GM12878 (cell line): ENCODE measurements around the gene ASNSD1. TPM values are rescaled to one million over a fixed set of nuclear protein-coding genes. Genes with fewer than 3 reads are reported as not detected.

Experiments used
- ATAC-seq: fragments of 200-7000 bp; cut with Tn5 transposase; 3 replicates; pipeline ENCODE4 v1.9.1; 2020; ENCODE audit warnings: mild to moderate bottlenecking, moderate library complexity
- BruUV-seq: library from RNA; stranded (reverse); fragments of 400-500 nt; replicated peaks from 2 replicates; lab custom pipeline; 2021; lab: Mats Ljungman, UMichigan
- CTCF ChIA-PET: fragments of 300-600 bp; sonication (Branson Sonifier 250); formaldehyde crosslinking; extraction: SDS; loops from one replicate; lab custom pipeline; 2021; ENCODE audit warnings: inconsistent platforms; lab: Yijun Ruan, JAX
- POLR2A ChIA-PET: fragments of 350-600 bp; formaldehyde crosslinking; extraction: SDS; loops from one replicate; lab custom pipeline; 2021; ENCODE audit warnings: inconsistent platforms; lab: Charles Lee
- RAD21 ChIA-PET: fragments of 300-600 bp; sonication (Branson Sonifier 250); formaldehyde crosslinking; loops from one replicate; lab custom pipeline; 2023; ENCODE audit warnings: antibody characterized with exemption; ENCODE audit not compliant: unreplicated experiment; lab: Charles Lee
- SMC1A ChIA-PET: fragments of 300-600 bp; sonication (Branson Sonifier 250); formaldehyde crosslinking; loops from one replicate; lab custom pipeline; 2023; ENCODE audit not compliant: unreplicated experiment, uncharacterized antibody; lab: Charles Lee
- DNase-seq: peaks from one replicate; pipeline ENCODE4 v3.0.0-alpha.2; 2011; ENCODE audit warnings: low read depth, low spot score
- FAIRE-seq: peaks from 3 replicates; lab custom pipeline; 2011; peaks lifted over from hg19 to GRCh38; lab: Jason Lieb, UNC
- H2AFZ ChIP-seq: 2 replicates; pipeline ENCODE4 v1.6.0; 2011; ENCODE audit warnings: low read depth, low read length, control low read depth; ENCODE audit not compliant: control insufficient read depth
- H3K27ac ChIP-seq: 2 replicates; pipeline ENCODE4 v1.5.1; 2011; ENCODE audit warnings: control low read depth; ENCODE audit not compliant: control insufficient read depth, insufficient read depth
- H3K27me3 ChIP-seq, 2 experiments: replicated peaks in 1 of 2; 2 replicates each; pipeline versions ENCODE4 v1.6.0 to v1.6.1; 2011; ENCODE audit warnings: low read length in 1 of 2; ENCODE audit not compliant: control insufficient read depth in 2 of 2, insufficient read depth in 2 of 2
- H3K36me3 ChIP-seq, 2 experiments: 2 replicates each; pipeline ENCODE4 v1.5.1; 2011; ENCODE audit warnings: low read length in 1 of 2; ENCODE audit not compliant: control insufficient read depth in 2 of 2, insufficient read depth in 2 of 2
- H3K4me1 ChIP-seq: 2 replicates; pipeline ENCODE4 v1.6.1; 2011; ENCODE audit warnings: mild to moderate bottlenecking, low read length, moderate library complexity, mixed read lengths; ENCODE audit not compliant: control insufficient read depth, insufficient read depth
- H3K4me2 ChIP-seq: 2 replicates; pipeline ENCODE4 v1.6.0; 2011; ENCODE audit warnings: control low read depth; ENCODE audit not compliant: control insufficient read depth, insufficient read depth
- H3K4me3 ChIP-seq: fragments of 200-600 bp; sonication (generic); 2 replicates; pipeline ENCODE4 v1.5.1; 2016
- H3K79me2 ChIP-seq: 2 replicates; pipeline ENCODE4 v1.6.0; 2011; ENCODE audit warnings: low read length; ENCODE audit not compliant: control insufficient read depth, insufficient read depth
- H3K9ac ChIP-seq: 2 replicates; pipeline ENCODE4 v1.8.0; 2011; ENCODE audit warnings: low read length, control low read depth, mixed read lengths; ENCODE audit not compliant: control insufficient read depth, insufficient read depth
- H3K9me3 ChIP-seq: replicated peaks from 3 replicates; pipeline ENCODE4 v1.5.1; 2011; ENCODE audit warnings: mild to moderate bottlenecking, low read length; ENCODE audit not compliant: control insufficient read depth, insufficient read depth
- H4K20me1 ChIP-seq: 2 replicates; pipeline ENCODE4 v1.6.0; 2011; ENCODE audit not compliant: control insufficient read depth, insufficient read depth
- FOS ChIP-seq: IDR thresholded peaks from 3 replicates; pipeline ENCODE4 v1.6.1; 2011; ENCODE audit warnings: borderline replicate concordance; ENCODE audit not compliant: insufficient read length; ENCODE audit errors: extremely low read depth
- HDAC6 ChIP-seq: fragments of 200-600 bp; sonication (generic); IDR thresholded peaks from one replicate; pipeline ENCODE4 v1.8.0; 2017; ENCODE audit warnings: antibody characterized with exemption; ENCODE audit not compliant: unreplicated experiment
- IKZF1 ChIP-seq: fragments of 450-650 bp; conservative IDR thresholded peaks from 2 replicates; pipeline ENCODE4 v1.6.1; 2017; ENCODE audit warnings: antibody characterized with exemption, mild to moderate bottlenecking
- IRF4 ChIP-seq: IDR thresholded peaks from 2 replicates; pipeline ENCODE4 v1.6.1; 2011; ENCODE audit warnings: low read depth, low read length
- MEF2A ChIP-seq: IDR thresholded peaks from 2 replicates; pipeline ENCODE4 v1.6.1; 2011; ENCODE audit warnings: low read depth, mild to moderate bottlenecking, low read length, moderate library complexity; ENCODE audit not compliant: insufficient read depth
- MEF2B ChIP-seq: fragments of 450-650 bp; IDR thresholded peaks from 2 replicates; pipeline ENCODE4 v1.6.1; 2018; ENCODE audit warnings: mild to moderate bottlenecking, moderate library complexity; ENCODE audit not compliant: partially characterized antibody, poor library complexity, severe bottlenecking
- MTA2 ChIP-seq: fragments of 450-650 bp; IDR thresholded peaks from 2 replicates; pipeline ENCODE4 v1.6.1; 2016; ENCODE audit warnings: low read depth, mild to moderate bottlenecking, moderate library complexity
- NR2C1 ChIP-seq: fragments of 450-650 bp; IDR thresholded peaks from 2 replicates; pipeline ENCODE4 v1.6.1; 2017; ENCODE audit warnings: antibody characterized with exemption, mild to moderate bottlenecking, moderate library complexity
- NR2F1 ChIP-seq: fragments of 450-650 bp; conservative IDR thresholded peaks from 2 replicates; pipeline ENCODE4 v1.6.1; 2017; ENCODE audit warnings: mild to moderate bottlenecking
- RELA ChIP-seq: fragments of 450-650 bp; IDR thresholded peaks from 2 replicates; pipeline ENCODE4 v1.8.0; 2014; ENCODE audit warnings: borderline replicate concordance; ENCODE audit not compliant: partially characterized antibody
- SMAD5 ChIP-seq: IDR thresholded peaks from 2 replicates; pipeline ENCODE4 v1.6.1; 2016; ENCODE audit warnings: antibody characterized with exemption, low read depth
- ZBED1 ChIP-seq: IDR thresholded peaks from 2 replicates; pipeline ENCODE4 v1.6.1; 2016; ENCODE audit warnings: borderline replicate concordance
- WGBS: methylation state at CpG from one replicate; pipeline ENCODE4 v1.1.6; 2016; ENCODE audit warnings: low lambda C conversion rate; ENCODE audit not compliant: insufficient replicate concordance, insufficient coverage; ENCODE audit errors: missing lambda C conversion rate; 5-methylcytosine and 5-hydroxymethylcytosine counted together
- in situ Hi-C: fragments of 300-500 bp; cut with MboI; formaldehyde crosslinking; loops from 9 replicates; pipeline ENCODE4 v1.14.3; 2018; ENCODE audit warnings: mixed read lengths
- intact Hi-C: fragments of 100-400 bp; cut with micrococcal nuclease; formaldehyde crosslinking; loops from one replicate; pipeline ENCODE4 v1.14.2; 2022; ENCODE audit not compliant: unreplicated experiment
- polyA plus RNA-seq, 11 experiments: library from polyadenylated mRNA; depleted of rRNA in 4 of 11; unstranded in 6 of 11; stranded (reverse) in 5 of 11; fragments of >200 nt; fragmentation: Nextera tagmentation in 4 of 11; fragmentation: Illumina TruSeq in 1 of 11; extraction: Ambion mirVana in 4 of 11; extraction: Trizol in 1 of 11; gene quantifications; 1 replicate in 1 of 11; 2 replicates in 10 of 11; pipeline versions ENCODE4 v1.2.1 to v1.2.3, GENCODE V29; 2011 to 2016; ENCODE audit warnings: inconsistent platforms in 2 of 11, missing spikeins in 2 of 11, low read depth in 1 of 11
- total RNA-seq, 4 experiments: library from RNA; depleted of rRNA in 3 of 4; stranded (reverse); fragments of >200 nt in 3 of 4; fragmentation: Illumina TruSeq in 1 of 4; extraction: Trizol in 1 of 4; gene quantifications; 2 replicates each; pipeline versions ENCODE4 v1.2.1 to v1.2.3, GENCODE V29; 2013 to 2021

Gene ASNSD1
- total and polyA plus RNA-seq, 10 of the 15 experiments (the other 5 are each of a cell fraction or from before 2014, with no cell fraction given) = 39.1 to 89.8 (median 72.1) TPM

- H3K4me3 ChIP-seq = no peak overlapping the region
- in situ Hi-C loops = no loop called here
- peaks cover 2% of the 10 kb centered on the region for H3K9me3 ChIP-seq
- no peaks in the 10 kb centered on the region for H3K36me3 ChIP-seq
- no TSS peak for BruUV-seq
- ChIA-PET POLR2A (interaction anchor here (0.9 to 1.8 kb wide), 2 partner anchors 12 to 13 kb away, joined by 3 to 6 read pairs; no protein-coding TSS in a partner anchor), SMC1A (interaction anchor here (1.0 to 1.8 kb wide), 2 partner anchors 13 to 20 kb away, joined by 3 to 4 read pairs; no protein-coding TSS in a partner anchor), CTCF (interaction anchor here (2.1 to 6.0 kb wide), 2 partner anchors 12 to 17 kb away, joined by 7 to 45 read pairs; no protein-coding TSS in a partner anchor)
- H4K20me1 ChIP-seq = no peaks in the 10 kb centered on the region
- no peak overlapping the region for H3K4me2 ChIP-seq
- peaks cover 5% of the 10 kb centered on the region; the same call in 1 of the 2 replicates for H3K4me1 ChIP-seq
- FAIRE-seq (no peak), DNase-seq (no peak)
- no peaks in the 10 kb centered on the region for H3K27me3 ChIP-seq
- TF ChIP-seq MTA2 (no peak), IKZF1 (no peak), ZBED1 (no peak), HDAC6 (no peak), SMAD5 (no peak), FOS (no peak)
- TF ChIP-seq, all 136 proteins: peak for 0
- intact Hi-C loops = no loop called here
- Histone ChIP-seq H3K79me2 (no peaks in the 10 kb centered on the region), H2AFZ (no peak overlapping the region), H3K9ac (no peak overlapping the region), H3K27ac (no peak overlapping the region)
- no peak for ATAC-seq
- RAD21 ChIA-PET = no interaction called here
Measured at GRCh38 chr2:189681903-189682302, 20.6 kb downstream of the ASNSD1 start.

DNA sequence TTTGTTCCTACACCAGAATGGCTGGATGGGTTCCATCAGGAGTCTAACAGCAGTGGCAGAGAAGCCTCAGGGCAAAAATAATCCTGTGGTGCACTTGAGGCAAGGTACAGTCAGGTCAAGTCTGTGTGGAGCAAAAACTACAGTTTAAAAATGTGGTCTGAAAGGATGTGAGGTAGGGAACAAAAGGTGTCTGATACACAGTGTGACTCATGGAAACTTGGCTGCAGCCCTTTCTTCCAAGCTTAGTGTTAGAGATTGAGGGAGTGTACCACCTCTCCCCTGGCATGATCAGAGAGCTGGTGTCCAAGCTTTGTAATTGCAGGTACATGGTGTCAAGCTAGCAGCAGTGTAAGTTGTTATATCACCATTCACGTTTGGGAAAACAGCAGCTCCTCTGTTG lies 22.1 kb downstream of the ASNSD1 start:
- no peak overlapping the region for H2AFZ ChIP-seq
- DNase-seq (no peak), FAIRE-seq (no peak), ATAC-seq (no peak)
- H4K20me1 ChIP-seq = no peaks in the 10 kb centered on the region
- no peaks in the 10 kb centered on the region for H3K27me3 ChIP-seq
- H3K36me3 ChIP-seq = no peaks in the 10 kb centered on the region
- peaks cover 2% of the 10 kb centered on the region; the same call in 2 of the 3 replicates for H3K9me3 ChIP-seq
- 100% methylated on average over 1 of the region's 1 CpG for WGBS
- H3K9ac ChIP-seq = no peak overlapping the region
- H3K27ac ChIP-seq = no peak overlapping the region
- no peak for TF ChIP-seq RELA
- TF ChIP-seq NR2C1 = no peak
- TF ChIP-seq MEF2B = no peak
- TF ChIP-seq MEF2A = no peak
- TF ChIP-seq NR2F1 = no peak
- TF ChIP-seq IRF4 = no peak
- intact Hi-C loops (no loop called here), in situ Hi-C loops (no loop called here)
- ChIA-PET POLR2A (interaction anchor here (1.3 kb wide), 1 partner anchor 13 kb away, joined by 3 read pairs; no protein-coding TSS in a partner anchor), CTCF (interaction anchor here (1.0 to 6.0 kb wide), 3 partner anchors 10 to 19 kb away, joined by 4 to 45 read pairs (median 9); no protein-coding TSS in a partner anchor), RAD21 (interaction anchor here (1.0 to 1.1 kb wide), 2 partner anchors 8 to 10 kb away, joined by 3 read pairs; partner anchors contain the start of gene ANKAR), SMC1A (interaction anchor here (1.1 to 1.4 kb wide), 4 partner anchors 10 to 22 kb away, joined by 3 to 4 read pairs (median 4); no protein-coding TSS in a partner anchor)
- BruUV-seq = no TSS peak
- H3K79me2 ChIP-seq = no peaks in the 10 kb centered on the region
- H3K4me2 ChIP-seq = no peak overlapping the region
- H3K4me1 ChIP-seq = peaks cover 5% of the 10 kb centered on the region; the same call in 1 of the 2 replicates
- no peak overlapping the region for H3K4me3 ChIP-seq
